GM12878 (cell line): ENCODE data around the gene IL22.

Source experiments
- BCL11A ChIP-seq: IDR thresholded peaks from 2 replicates; pipeline ENCODE4 v1.6.1; 2011; ENCODE audit warnings: low read depth, low read length
- CTCF ChIP-seq, 3 experiments: IDR thresholded peaks in 2 of 3; conservative IDR thresholded peaks in 1 of 3; 2 replicates each; pipeline ENCODE4 v1.5.1; 2011; ENCODE audit warnings: low read depth in 3 of 3, low read length in 3 of 3, mild to moderate bottlenecking in 3 of 3, control low read depth in 2 of 3, moderate library complexity in 2 of 3, inconsistent platforms in 1 of 3, mixed read lengths in 1 of 3; ENCODE audit not compliant: control insufficient read depth in 2 of 3, insufficient read depth in 1 of 3; ENCODE audit errors: extremely low read depth in 1 of 3
- EP300 ChIP-seq, 2 experiments: fragments of 150-350 bp in 1 of 2; IDR thresholded peaks; 2 replicates each; pipeline ENCODE4 v1.6.1; 2011 to 2012; ENCODE audit warnings: low read depth in 2 of 2, low read length in 2 of 2, borderline replicate concordance in 1 of 2, improper control_type of control experiment in 1 of 2, inconsistent platforms in 1 of 2; ENCODE audit not compliant: control insufficient read depth in 1 of 2
- EZH2 ChIP-seq: IDR thresholded peaks from 2 replicates; pipeline ENCODE4 v1.6.1; 2012; ENCODE audit warnings: low read depth, mild to moderate bottlenecking, control low read depth, inconsistent platforms, low read length, borderline replicate concordance; ENCODE audit not compliant: control insufficient read depth
- FOS ChIP-seq: IDR thresholded peaks from 3 replicates; pipeline ENCODE4 v1.6.1; 2011; ENCODE audit warnings: borderline replicate concordance; ENCODE audit not compliant: insufficient read length; ENCODE audit errors: extremely low read depth
- FOXK2 ChIP-seq: fragments of 450-650 bp; IDR thresholded peaks from 2 replicates; pipeline ENCODE4 v1.6.1; 2017; ENCODE audit warnings: mild to moderate bottlenecking, moderate library complexity
- GABPA ChIP-seq: IDR thresholded peaks from 2 replicates; pipeline ENCODE4 v1.6.1; 2014; ENCODE audit warnings: antibody characterized with exemption, low read depth, mild to moderate bottlenecking, inconsistent platforms
- MAX ChIP-seq: IDR thresholded peaks from 2 replicates; pipeline ENCODE4 v1.6.1; 2012; ENCODE audit warnings: low read depth, low read length, improper control_type of control experiment
- MYC ChIP-seq: IDR thresholded peaks from 2 replicates; pipeline ENCODE4 v1.6.1; 2011; ENCODE audit warnings: mild to moderate bottlenecking, low read length, moderate library complexity, inconsistent platforms; ENCODE audit not compliant: insufficient read depth, insufficient replicate concordance, insufficient read length, severe bottlenecking
- NFIC ChIP-seq: IDR thresholded peaks from 2 replicates; pipeline ENCODE4 v1.6.1; 2012; ENCODE audit warnings: low read depth, mild to moderate bottlenecking, inconsistent platforms, low read length, moderate library complexity
- NR2F1 ChIP-seq: fragments of 450-650 bp; conservative IDR thresholded peaks from 2 replicates; pipeline ENCODE4 v1.6.1; 2017; ENCODE audit warnings: mild to moderate bottlenecking
- SP1 ChIP-seq: IDR thresholded peaks from one replicate; pipeline ENCODE4 v1.6.1; 2011; ENCODE audit warnings: low read depth, low read length
- SREBF2 ChIP-seq: IDR thresholded peaks from 2 replicates; pipeline ENCODE4 v1.6.1; 2012; ENCODE audit warnings: mild to moderate bottlenecking, low read length
- TCF3 ChIP-seq: IDR thresholded peaks from 2 replicates; pipeline ENCODE4 v1.6.1; 2012; ENCODE audit warnings: low read depth, mild to moderate bottlenecking, low read length, borderline replicate concordance; ENCODE audit not compliant: insufficient read depth

DNA sequence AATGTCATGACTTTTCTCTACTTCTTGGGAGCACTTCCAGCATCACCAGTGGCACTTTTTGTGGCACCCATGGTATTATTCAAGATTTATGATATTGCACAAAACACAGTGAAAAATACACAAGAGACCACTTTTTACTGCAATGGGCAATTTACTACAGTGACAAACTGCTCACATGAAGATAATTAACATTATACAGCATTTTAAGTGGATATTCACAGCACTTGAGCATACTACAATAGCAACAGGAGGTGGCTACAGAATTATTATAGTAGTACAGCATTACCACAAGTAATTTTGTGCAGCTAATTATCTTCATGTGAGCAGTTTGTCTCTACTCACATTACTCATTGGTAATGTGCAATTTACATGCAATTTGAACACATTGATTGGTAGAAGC, 46.1 kb downstream of the IL22 start:
- TF ChIP-seq NR2F1: no peak
- no peak for TF ChIP-seq BCL11A
- TF ChIP-seq SP1: no peak
- TF ChIP-seq MAX: no peak
- TF ChIP-seq CTCF (IDR thresholded peaks at IDR 0.05 in 2 of 3, conservative IDR thresholded peaks at IDR 0.05 in 1 of 3; ENCODE audit: control insufficient read depth in 2 of 3, extremely low read depth in 1 of 3, insufficient read depth in 1 of 3, low read depth in 3 of 3, low read length in 3 of 3): no peak
- TF ChIP-seq NFIC: no peak
- no peak for TF ChIP-seq EP300 (IDR thresholded peaks at IDR 0.05; ENCODE audit: borderline replicate concordance in 1 of 2, control insufficient read depth in 1 of 2, low read depth in 2 of 2, low read length in 2 of 2)
- no peak for TF ChIP-seq SREBF2
- no peak for TF ChIP-seq EZH2
- no peak for TF ChIP-seq GABPA
- no peak for TF ChIP-seq FOS
- TF ChIP-seq FOXK2: no peak
- TF ChIP-seq TCF3: no peak
- TF ChIP-seq MYC: no peak
